Body of pancreas (tissue), 4 donors: Measurements from ENCODE around the gene TBX5. TPM values are rescaled to one million over a fixed set of nuclear protein-coding genes. Genes with fewer than 3 reads are reported as not detected.
A peak's percentile ranks its signal among the peaks of the same experiment; 100 is the strongest.

ENCODE experiments used
- ATAC-seq: fragments of 150-250 bp; one replicate; pipeline ENCODE4 v1.9.1; 2016
- DNase-seq, 4 donors: peaks; one replicate each; pipeline ENCODE4 v3.0.0-alpha.2; 2019
- H3K27ac ChIP-seq, 4 donors: fragments of 200-600 bp; sonication (generic); 1 replicate in 3 of 4; 2 replicates in 1 of 4; pipeline versions ENCODE4 v1.5.1 to v1.6.1; 2016 to 2019; ENCODE audit warnings: mild to moderate bottlenecking in 1 of 4, mixed read lengths in 1 of 4, moderate library complexity in 1 of 4
- H3K27me3 ChIP-seq, 2 donors: fragments of 200-600 bp; sonication (generic); one replicate each; pipeline ENCODE4 v1.6.0; 2016; ENCODE audit warnings: mild to moderate bottlenecking in 1 of 2
- H3K36me3 ChIP-seq, 2 donors: fragments of 200-600 bp; sonication (generic); replicated peaks in 1 of 2; 2 replicates each; pipeline ENCODE4 v1.5.1; 2016; ENCODE audit warnings: low read depth in 2 of 2; ENCODE audit not compliant: insufficient read depth in 1 of 2
- H3K4me1 ChIP-seq: fragments of 200-600 bp; sonication (generic); one replicate; pipeline ENCODE4 v1.6.0; 2016
- H3K4me3 ChIP-seq, 2 donors: fragments of 200-600 bp; sonication (generic); 1 replicate in 1 of 2; 2 replicates in 1 of 2; pipeline ENCODE4 v1.5.1; 2016 to 2019
- H3K9me3 ChIP-seq, 3 donors: fragments of 200-600 bp; sonication (generic); 1 replicate in 2 of 3; 2 replicates in 1 of 3; pipeline ENCODE4 v1.5.1; 2016
- POLR2A ChIP-seq, 3 donors: fragments of 450-650 bp; IDR thresholded peaks; one replicate each; pipeline ENCODE4 v1.6.1; 2016; ENCODE audit warnings: antibody characterized with exemption in 3 of 3, mild to moderate bottlenecking in 2 of 3
- WGBS, 2 donors: methylation state at CpG; one replicate each; pipeline ENCODE4 v1.1.5; 2017; 5-methylcytosine and 5-hydroxymethylcytosine counted together
- intact Hi-C: fragments of 100-400 bp; cut with DNase I; formaldehyde crosslinking; loops from one replicate; pipeline ENCODE4 v1.15.1; 2023
- total RNA-seq, 2 donors: library from RNA; depleted of rRNA; stranded (reverse); fragments of >200 nt; gene quantifications; one replicate each; pipeline ENCODE4 v1.1.0, GENCODE V29; 2016
- TF ChIP-seq, protein P1 (sequence below), 7 experiments: fragments of 450-650 bp in 4 of 7; fragments of 200-600 bp in 3 of 7; sonication (generic) in 3 of 7; IDR thresholded peaks; one replicate each; pipeline ENCODE4 v1.5.1; 2016 to 2019; ENCODE audit warnings: antibody characterized with exemption in 7 of 7

Gene TBX5
- total RNA-seq, 2 donors from 2014 or later: not detected

DNA sequence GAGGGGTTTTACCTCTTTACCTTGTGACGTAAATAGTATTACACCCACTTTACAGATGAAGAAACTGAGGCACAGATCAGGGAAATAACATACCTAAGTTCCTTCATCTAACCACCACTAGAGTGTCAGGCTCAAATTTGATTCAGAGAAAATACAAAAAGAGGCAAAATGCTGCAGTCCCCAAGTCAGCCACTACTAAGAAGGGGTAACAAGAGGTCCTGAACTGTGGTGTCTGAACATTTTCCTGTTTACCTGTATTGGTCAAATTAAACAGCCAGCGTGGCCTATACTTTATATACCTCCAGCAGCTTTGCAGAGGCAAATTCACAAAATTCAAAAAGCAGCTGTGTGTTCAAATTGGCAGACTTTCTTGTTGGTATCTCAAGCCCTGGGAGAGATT is 92.0 kb downstream of the TBX5 start:
- Histone ChIP-seq H3K27ac (no peak overlapping the region), H3K36me3 (no peaks in the 10 kb centered on the region), H3K27me3 (no peaks in the 10 kb centered on the region), H3K9me3 (no peaks in the 10 kb centered on the region), H3K4me3 (no peak overlapping the region), H3K4me1 (no peaks in the 10 kb centered on the region)
- TF ChIP-seq, protein P1, sequence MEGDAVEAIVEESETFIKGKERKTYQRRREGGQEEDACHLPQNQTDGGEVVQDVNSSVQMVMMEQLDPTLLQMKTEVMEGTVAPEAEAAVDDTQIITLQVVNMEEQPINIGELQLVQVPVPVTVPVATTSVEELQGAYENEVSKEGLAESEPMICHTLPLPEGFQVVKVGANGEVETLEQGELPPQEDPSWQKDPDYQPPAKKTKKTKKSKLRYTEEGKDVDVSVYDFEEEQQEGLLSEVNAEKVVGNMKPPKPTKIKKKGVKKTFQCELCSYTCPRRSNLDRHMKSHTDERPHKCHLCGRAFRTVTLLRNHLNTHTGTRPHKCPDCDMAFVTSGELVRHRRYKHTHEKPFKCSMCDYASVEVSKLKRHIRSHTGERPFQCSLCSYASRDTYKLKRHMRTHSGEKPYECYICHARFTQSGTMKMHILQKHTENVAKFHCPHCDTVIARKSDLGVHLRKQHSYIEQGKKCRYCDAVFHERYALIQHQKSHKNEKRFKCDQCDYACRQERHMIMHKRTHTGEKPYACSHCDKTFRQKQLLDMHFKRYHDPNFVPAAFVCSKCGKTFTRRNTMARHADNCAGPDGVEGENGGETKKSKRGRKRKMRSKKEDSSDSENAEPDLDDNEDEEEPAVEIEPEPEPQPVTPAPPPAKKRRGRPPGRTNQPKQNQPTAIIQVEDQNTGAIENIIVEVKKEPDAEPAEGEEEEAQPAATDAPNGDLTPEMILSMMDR (IDR thresholded peaks at IDR 0.05): peak in 1 of 7 experiments; percentile 9
- no peak for TF ChIP-seq POLR2A (IDR thresholded peaks at IDR 0.05)
- ATAC-seq (no peak), DNase-seq (no peak)
- WGBS, 2 donors: 51 to 62% methylated on average over 2 of the region's 2 CpGs
- intact Hi-C loops: no loop called here

DNA sequence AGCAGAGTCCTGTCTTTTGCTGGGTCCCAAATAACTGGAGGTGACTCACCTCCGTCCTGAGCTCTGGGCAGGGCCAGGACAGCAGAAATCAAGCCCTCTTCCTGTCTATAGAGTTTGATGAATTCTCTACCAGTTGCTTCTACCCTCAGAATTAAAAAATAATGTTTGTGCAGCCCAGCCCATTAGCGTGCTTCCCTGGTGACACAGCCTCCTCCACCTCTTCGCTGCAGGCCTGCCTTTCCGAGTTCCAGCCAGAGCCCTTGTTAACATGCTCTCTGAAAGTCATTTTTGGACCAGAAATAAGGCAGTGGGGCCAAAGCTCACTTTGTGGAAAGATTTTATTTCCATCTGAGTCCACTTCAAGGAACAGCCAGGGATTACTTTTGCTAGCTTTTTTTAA is 94.0 kb downstream of the TBX5 start:
- DNase-seq (no peak), ATAC-seq (no peak)
- no peaks in the 10 kb centered on the region for H3K9me3 ChIP-seq
- intact Hi-C loops: no loop called here
- H3K27ac ChIP-seq: no peak overlapping the region
- H3K4me3 ChIP-seq: no peak overlapping the region
- H3K4me1 ChIP-seq: no peaks in the 10 kb centered on the region
- H3K36me3 ChIP-seq: no peaks in the 10 kb centered on the region
- no peaks in the 10 kb centered on the region for H3K27me3 ChIP-seq
- TF ChIP-seq, protein P1 (IDR thresholded peaks at IDR 0.05): no peak
- TF ChIP-seq POLR2A (IDR thresholded peaks at IDR 0.05): no peak
- 65 to 76% methylated on average over 4 of the region's 4 CpGs for WGBS, 2 donors

DNA sequence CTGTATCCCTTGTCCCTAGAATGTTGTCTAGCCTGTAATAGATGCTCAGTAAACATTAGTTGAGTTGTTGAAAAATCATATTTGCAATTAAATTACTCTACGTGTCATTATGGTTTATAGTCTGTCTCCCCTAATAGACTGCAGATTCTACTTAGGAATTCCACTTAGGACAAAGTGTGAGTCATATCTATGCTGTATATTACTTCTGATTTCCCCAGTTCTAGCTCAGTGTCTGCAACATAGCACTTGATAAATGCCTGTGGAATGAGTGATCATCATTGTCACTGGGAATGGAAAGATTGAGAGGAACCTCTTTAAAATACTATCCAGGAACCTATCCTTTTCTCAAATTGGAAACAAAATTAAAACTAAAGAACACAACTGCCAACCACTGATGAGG is 99.3 kb downstream of the TBX5 start:
- Histone ChIP-seq H3K4me1 (no peaks in the 10 kb centered on the region), H3K9me3 (no peaks in the 10 kb centered on the region), H3K4me3 (no peak overlapping the region), H3K36me3 (no peaks in the 10 kb centered on the region), H3K27ac (no peak overlapping the region), H3K27me3 (no peaks in the 10 kb centered on the region)
- intact Hi-C loops: no loop called here
- 39 to 41% methylated on average over 1 of the region's 1 CpG for WGBS, 2 donors
- TF ChIP-seq, protein P1 (IDR thresholded peaks at IDR 0.05): no peak
- no peak for TF ChIP-seq POLR2A (IDR thresholded peaks at IDR 0.05)
- no peak for ATAC-seq
- no peak for DNase-seq

DNA sequence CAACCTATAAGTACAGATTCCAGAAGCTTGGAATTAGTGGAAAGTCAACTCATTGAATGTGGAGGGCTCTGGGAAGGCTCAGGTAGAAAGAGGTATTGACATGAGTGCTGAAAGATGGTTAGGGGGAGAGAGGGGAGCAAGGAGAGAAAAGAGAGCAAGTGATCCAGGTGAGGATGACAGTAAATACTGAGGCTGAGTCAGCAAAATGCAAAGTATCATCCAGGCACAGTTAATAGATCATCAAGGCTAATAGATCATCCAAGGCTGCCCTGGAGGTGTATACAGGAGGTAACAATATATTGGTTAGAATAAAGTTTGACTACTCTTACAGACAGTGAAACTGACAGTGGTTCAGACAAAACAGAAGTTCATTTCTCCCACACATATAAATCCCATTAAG is 100.5 kb downstream of the TBX5 start:
- H3K27ac ChIP-seq: no peak overlapping the region
- H3K36me3 ChIP-seq: no peaks in the 10 kb centered on the region
- TF ChIP-seq, protein P1 (IDR thresholded peaks at IDR 0.05): no peak
- TF ChIP-seq POLR2A (IDR thresholded peaks at IDR 0.05): no peak
- no peaks in the 10 kb centered on the region for H3K4me1 ChIP-seq
- ATAC-seq (no peak), DNase-seq (no peak)
- H3K27me3 ChIP-seq: no peaks in the 10 kb centered on the region
- intact Hi-C loops: no loop called here
- no peaks in the 10 kb centered on the region for H3K9me3 ChIP-seq
- no peak overlapping the region for H3K4me3 ChIP-seq
